ENCODE results near the gene LPP. TPM values are rescaled to one million over a fixed set of nuclear protein-coding genes. Genes with fewer than 3 reads are reported as not detected.

Gene LPP
- total RNA-seq, 4 donors from 2014 or later, result 56.0 to 65.7 (median 58.1) TPM

GRCh38 chr3:188431040-188431439, 277.1 kb downstream of the LPP start:
- H3K9me3 ChIP-seq, result no peaks in the 10 kb centered on the region
- ATAC-seq (no peak), DNase-seq (no peak)
- intact Hi-C loops (cut with DNase I; ENCODE audit: low total_unique reads) (no loop called here), in situ Hi-C loops (cut with MboI; ENCODE audit: low sequenced_read_pairs in 4 of 4) (no loop called here)
- no peak overlapping the region for H3K27ac ChIP-seq
- TF ChIP-seq POLR2A (IDR thresholded peaks at IDR 0.05), result no peak
- no peak for TF ChIP-seq CTCF (IDR thresholded peaks at IDR 0.05 in 4 of 5, conservative IDR thresholded peaks at IDR 0.05 in 1 of 5)
- H3K4me1 ChIP-seq, result peaks cover 7 to 25% of the 10 kb centered on the region in 2 donors
- no peak overlapping the region for H3K4me3 ChIP-seq
- H3K27me3 ChIP-seq, result no peaks in the 10 kb centered on the region
- no peaks in the 10 kb centered on the region for H3K36me3 ChIP-seq

- H3K36me3 ChIP-seq, result no peaks in the 10 kb centered on the region
- peaks cover 7 to 25% of the 10 kb centered on the region in 2 donors for H3K4me1 ChIP-seq
- H3K27ac ChIP-seq, result no peak overlapping the region
- no peaks in the 10 kb centered on the region for H3K9me3 ChIP-seq
- peak in 1 of 2 donors; percentile 48 for ATAC-seq
- in situ Hi-C loops (cut with MboI; ENCODE audit: low sequenced_read_pairs in 4 of 4), result no loop called here
- H3K4me3 ChIP-seq, result no peak overlapping the region
- no peak for DNase-seq
- no peaks in the 10 kb centered on the region for H3K27me3 ChIP-seq
- intact Hi-C loops (cut with DNase I; ENCODE audit: low total_unique reads), result no loop called here
- TF ChIP-seq CTCF (IDR thresholded peaks at IDR 0.05 in 4 of 5, conservative IDR thresholded peaks at IDR 0.05 in 1 of 5) (no peak), POLR2A (IDR thresholded peaks at IDR 0.05) (no peak)
Measured at GRCh38 chr3:188431553-188431952, 277.6 kb downstream of the LPP start.

- H3K27ac ChIP-seq, result peak overlapping the region in 2 of 4 donors; percentile 4 to 36
- no peak overlapping the region for H3K4me3 ChIP-seq
- intact Hi-C loops (cut with DNase I; ENCODE audit: low total_unique reads), result no loop called here
- no peaks in the 10 kb centered on the region for H3K27me3 ChIP-seq
- peaks cover 7 to 30% of the 10 kb centered on the region in 2 donors for H3K4me1 ChIP-seq
- DNase-seq (no peak), ATAC-seq (peak; percentile 56 to 59)
- in situ Hi-C loops (cut with MboI; ENCODE audit: low sequenced_read_pairs in 4 of 4), result no loop called here
- H3K9me3 ChIP-seq, result no peaks in the 10 kb centered on the region
- no peaks in the 10 kb centered on the region for H3K36me3 ChIP-seq
- TF ChIP-seq POLR2A (IDR thresholded peaks at IDR 0.05), result no peak
- TF ChIP-seq CTCF (IDR thresholded peaks at IDR 0.05 in 4 of 5, conservative IDR thresholded peaks at IDR 0.05 in 1 of 5), result no peak
Measured at GRCh38 chr3:188432802-188433520, 279.0 kb downstream of the LPP start.

GRCh38 chr3:188433521-188434150, 279.7 kb downstream of the LPP start:
- no peak overlapping the region for H3K4me3 ChIP-seq
- H3K4me1 ChIP-seq, result peaks cover 11 to 33% of the 10 kb centered on the region in 2 donors
- intact Hi-C loops (cut with DNase I; ENCODE audit: low total_unique reads) (no loop called here), in situ Hi-C loops (cut with MboI; ENCODE audit: low sequenced_read_pairs in 4 of 4) (no loop called here)
- ATAC-seq, result no peak
- no peak for DNase-seq
- no peaks in the 10 kb centered on the region for H3K36me3 ChIP-seq
- no peaks in the 10 kb centered on the region for H3K9me3 ChIP-seq
- H3K27me3 ChIP-seq, result no peaks in the 10 kb centered on the region
- no peak for TF ChIP-seq POLR2A (IDR thresholded peaks at IDR 0.05)
- TF ChIP-seq CTCF (IDR thresholded peaks at IDR 0.05 in 4 of 5, conservative IDR thresholded peaks at IDR 0.05 in 1 of 5), result peak in 1 of 5 experiments; percentile 7
- H3K27ac ChIP-seq, result peak overlapping the region in 3 of 4 donors; percentile 4 to 36 (median 6)

Data from gastrocnemius medialis (tissue), 4 donors.